HEK293T (cell line): ENCODE measurements around the gene DENR.

ENCODE experiments used
- CTCF ChIA-PET: fragments of 350-600 bp; formaldehyde crosslinking; extraction: SDS; loops from one replicate; lab custom pipeline; 2021; ENCODE audit warnings: antibody characterized with exemption, inconsistent platforms; lab: Yijun Ruan, JAX
- POLR2A ChIA-PET: fragments of 350-600 bp; formaldehyde crosslinking; extraction: SDS; loops from one replicate; lab custom pipeline; 2020; ENCODE audit warnings: antibody characterized with exemption, inconsistent platforms; lab: Yijun Ruan, JAX
- DNase-seq: peaks from one replicate; pipeline ENCODE4 v3.0.0; 2012; ENCODE audit warnings: mixed read lengths; ENCODE audit errors: extremely low spot score
- ARNT ChIP-seq: fragments of 450-650 bp; IDR thresholded peaks from 2 replicates; pipeline ENCODE4 v1.6.1; 2017; ENCODE audit warnings: mild to moderate bottlenecking
- BHLHE40 ChIP-seq: fragments of 450-650 bp; IDR thresholded peaks from 2 replicates; pipeline ENCODE4 v1.6.1; 2016; ENCODE audit warnings: mild to moderate bottlenecking, moderate library complexity, borderline replicate concordance
- CTBP1 ChIP-seq: fragments of 450-650 bp; IDR thresholded peaks from 2 replicates; pipeline ENCODE4 v1.6.1; 2016; ENCODE audit warnings: borderline replicate concordance
- ELF4 ChIP-seq: fragments of 450-650 bp; IDR thresholded peaks from 2 replicates; pipeline ENCODE4 v1.6.1; 2017; ENCODE audit warnings: antibody characterized with exemption
- FOXA1 ChIP-seq: fragments of 450-650 bp; IDR thresholded peaks from 2 replicates; pipeline ENCODE4 v1.6.1; 2016; ENCODE audit warnings: mild to moderate bottlenecking
- FOXK2 ChIP-seq: fragments of 450-650 bp; IDR thresholded peaks from 2 replicates; pipeline ENCODE4 v1.6.1; 2016; ENCODE audit warnings: mild to moderate bottlenecking
- FOXM1 ChIP-seq: fragments of 450-650 bp; IDR thresholded peaks from 2 replicates; pipeline ENCODE4 v1.6.1; 2017; ENCODE audit warnings: mild to moderate bottlenecking, borderline replicate concordance
- HDGF ChIP-seq: fragments of 450-650 bp; IDR thresholded peaks from 2 replicates; pipeline ENCODE4 v1.6.1; 2017; ENCODE audit warnings: antibody characterized with exemption, borderline replicate concordance
- L3MBTL2 ChIP-seq: fragments of 450-650 bp; conservative IDR thresholded peaks from 2 replicates; pipeline ENCODE4 v1.6.1; 2016; ENCODE audit warnings: mild to moderate bottlenecking
- LEF1 ChIP-seq: fragments of 450-650 bp; IDR thresholded peaks from 2 replicates; pipeline ENCODE4 v1.6.1; 2017; ENCODE audit warnings: mild to moderate bottlenecking, borderline replicate concordance
- NFRKB ChIP-seq: fragments of 450-650 bp; IDR thresholded peaks from 2 replicates; pipeline ENCODE4 v1.6.1; 2016; ENCODE audit warnings: mild to moderate bottlenecking, moderate library complexity
- SP1 ChIP-seq: fragments of 450-650 bp; IDR thresholded peaks from 2 replicates; pipeline ENCODE4 v1.6.1; 2017
- SUZ12 ChIP-seq: fragments of 450-650 bp; IDR thresholded peaks from 2 replicates; pipeline ENCODE4 v1.6.1; 2016; ENCODE audit warnings: mild to moderate bottlenecking
- TARDBP ChIP-seq: fragments of 450-650 bp; IDR thresholded peaks from 2 replicates; pipeline ENCODE4 v1.6.1; 2016
- ZNF384 ChIP-seq: fragments of 450-650 bp; IDR thresholded peaks from 2 replicates; pipeline ENCODE4 v1.6.1; 2016
- TF ChIP-seq, protein P1 (sequence below): fragments of 450-650 bp; IDR thresholded peaks from 2 replicates; pipeline ENCODE4 v1.6.1; 2016

DENR gene

DNA sequence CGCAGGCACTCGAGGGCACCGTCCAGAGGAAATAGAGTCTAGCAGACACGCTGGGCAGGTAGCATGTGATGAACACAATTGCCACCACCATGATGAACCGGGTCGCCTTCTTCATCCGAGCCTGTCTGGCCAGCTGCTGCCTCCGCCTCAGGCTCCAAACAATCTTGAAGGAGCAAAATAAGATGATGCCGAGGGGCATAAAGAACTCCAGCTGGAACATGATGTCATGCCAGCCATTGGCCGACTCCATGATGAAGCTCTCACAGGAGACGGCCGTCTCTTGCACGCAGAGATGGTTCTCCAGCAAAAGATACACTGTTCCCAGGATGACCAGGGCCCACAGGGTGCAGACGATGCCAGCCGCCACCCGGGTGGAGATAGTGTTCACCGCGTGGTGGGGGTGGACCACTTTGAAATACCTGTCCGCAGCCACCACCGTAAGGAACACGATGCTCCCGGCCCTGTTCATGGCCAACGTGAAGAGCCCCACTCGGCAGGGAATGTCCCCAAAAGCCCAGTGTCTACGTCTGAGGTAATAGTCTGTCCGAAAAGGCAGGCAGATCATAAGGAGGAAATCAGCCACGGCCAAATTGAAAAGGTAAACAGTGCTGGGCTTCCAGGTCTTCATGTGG is 22.9 kb upstream of the DENR start:
- ChIA-PET POLR2A (no interaction called here), CTCF (interaction anchor here (0.6 kb wide), 1 partner anchor 93 kb away, joined by 3 read pairs; no protein-coding TSS in a partner anchor)
- no peak for DNase-seq
- TF ChIP-seq, protein P1, sequence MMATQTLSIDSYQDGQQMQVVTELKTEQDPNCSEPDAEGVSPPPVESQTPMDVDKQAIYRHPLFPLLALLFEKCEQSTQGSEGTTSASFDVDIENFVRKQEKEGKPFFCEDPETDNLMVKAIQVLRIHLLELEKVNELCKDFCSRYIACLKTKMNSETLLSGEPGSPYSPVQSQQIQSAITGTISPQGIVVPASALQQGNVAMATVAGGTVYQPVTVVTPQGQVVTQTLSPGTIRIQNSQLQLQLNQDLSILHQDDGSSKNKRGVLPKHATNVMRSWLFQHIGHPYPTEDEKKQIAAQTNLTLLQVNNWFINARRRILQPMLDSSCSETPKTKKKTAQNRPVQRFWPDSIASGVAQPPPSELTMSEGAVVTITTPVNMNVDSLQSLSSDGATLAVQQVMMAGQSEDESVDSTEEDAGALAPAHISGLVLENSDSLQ = no peak
- no peak for TF ChIP-seq FOXM1

DNA sequence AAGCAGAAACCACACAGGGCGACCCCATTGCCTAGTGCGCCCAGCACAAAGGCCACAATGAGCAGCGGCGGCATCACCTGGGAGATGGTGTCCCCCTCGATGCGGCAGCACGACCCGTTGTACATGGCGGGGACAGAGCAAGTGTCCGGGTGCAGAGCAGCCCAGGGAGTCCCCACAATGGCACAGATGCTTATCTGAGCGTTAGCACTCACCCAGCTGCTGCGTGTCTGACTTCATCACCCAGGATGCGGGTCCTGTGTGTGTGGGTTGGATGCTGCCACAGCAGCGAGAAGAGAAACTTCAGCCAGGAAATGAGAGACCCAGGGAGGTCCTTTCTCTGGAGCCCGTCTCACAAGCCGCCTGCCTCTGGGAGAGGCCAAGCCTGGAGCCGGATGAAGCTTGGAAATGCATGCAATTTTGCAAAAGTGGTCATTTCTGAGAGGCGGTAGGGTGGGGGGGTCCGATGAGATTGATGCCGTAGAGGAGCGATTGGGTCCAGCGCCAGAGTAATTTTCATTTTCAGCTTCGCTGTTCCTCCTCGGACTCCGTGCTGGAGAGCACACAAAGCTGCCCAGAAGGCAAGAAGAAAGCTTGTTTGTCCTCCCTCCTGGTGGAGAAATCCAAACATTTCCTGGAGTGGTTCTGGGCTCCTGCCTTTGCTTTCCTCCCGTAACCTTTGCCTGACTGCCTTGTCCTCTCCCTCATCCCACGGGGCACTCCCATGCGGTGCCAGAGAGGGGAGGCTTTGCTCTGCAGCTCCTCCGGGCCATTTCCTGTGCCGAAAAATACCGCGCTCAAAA is 22.2 kb upstream of the DENR start, which contains the start of gene HCAR1:
Gene HCAR1 (minus strand): TSS at position 630 of the 800 bp plus-strand sequence. CDS start 505 bp downstream, at position 125.
- CTCF ChIA-PET = no interaction called here
- TF ChIP-seq FOXK2 (no peak), TARDBP (no peak), HDGF (no peak)
- POLR2A ChIA-PET = no interaction called here
- DNase-seq = no peak

DNA sequence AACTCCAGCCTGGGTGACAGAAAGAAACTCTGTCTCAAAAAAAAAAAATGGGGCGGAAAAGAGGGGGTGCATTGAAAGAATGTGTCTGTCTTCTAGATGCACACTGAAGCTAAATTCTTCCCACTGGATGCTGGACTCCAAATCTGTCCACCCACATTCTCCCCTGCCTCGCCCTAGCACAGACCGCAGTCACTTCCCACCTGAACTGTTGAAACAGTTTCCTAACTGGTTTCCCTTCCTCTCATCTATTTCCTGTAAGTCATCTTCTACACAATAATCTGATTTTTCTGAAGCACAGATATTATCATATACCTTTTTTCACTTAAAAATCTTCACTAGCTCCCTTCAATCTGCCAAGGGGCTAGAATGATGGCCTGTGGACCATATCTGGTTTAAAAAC is 20.5 kb upstream of the DENR start:
- ChIA-PET CTCF (no interaction called here), POLR2A (no interaction called here)
- DNase-seq = no peak
- TF ChIP-seq FOXM1 (no peak), HDGF (no peak), SUZ12 (no peak), SP1 (no peak), ELF4 (no peak), FOXA1 (no peak), L3MBTL2 (no peak), TARDBP (no peak), CTBP1 (no peak), FOXK2 (no peak), LEF1 (no peak), NFRKB (no peak), BHLHE40 (no peak), ARNT (no peak), ZNF384 (no peak)
- TF ChIP-seq, protein P1 = no peak

DNA sequence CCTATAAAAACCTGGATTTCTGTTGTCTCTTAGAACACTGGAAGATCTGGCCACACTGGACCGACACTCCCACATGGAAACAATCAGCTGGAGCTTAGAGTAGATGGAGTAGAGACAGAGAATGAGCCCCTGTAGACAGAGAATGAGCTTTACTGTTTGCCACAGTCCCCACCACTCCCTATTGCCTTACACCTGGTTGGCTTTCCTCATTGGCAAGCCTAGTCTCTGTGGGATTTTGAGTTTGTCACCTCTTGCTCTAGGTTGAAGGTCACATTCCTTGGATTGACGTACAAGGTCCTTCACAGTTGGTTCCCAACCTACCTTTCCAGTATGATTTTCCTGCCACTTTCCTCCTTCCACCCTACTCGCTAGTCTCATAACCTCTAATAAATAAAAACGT is 20.0 kb upstream of the DENR start:
- ChIA-PET CTCF (no interaction called here), POLR2A (no interaction called here)
- no peak for DNase-seq
- TF ChIP-seq NFRKB = no peak
- TF ChIP-seq, protein P1 = no peak

DNA sequence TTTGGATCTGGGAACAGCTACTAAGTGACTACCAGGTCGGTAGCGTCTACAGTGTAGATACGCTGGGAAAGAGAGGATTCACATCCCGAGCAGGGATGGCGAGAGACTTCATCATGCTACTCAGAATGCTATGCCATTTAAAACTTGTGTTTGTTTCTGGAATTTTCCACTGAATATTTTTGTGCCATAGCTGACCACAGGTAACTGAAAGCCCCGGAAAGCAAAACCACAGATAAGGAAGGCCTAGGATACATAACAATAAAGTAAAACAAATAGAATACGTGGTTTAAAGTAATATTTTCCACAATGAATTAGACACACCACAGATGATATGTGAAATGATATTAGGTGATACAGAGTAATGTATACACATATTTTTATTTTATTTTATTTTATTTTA is 14.1 kb upstream of the DENR start:
- POLR2A ChIA-PET = interaction anchor here (1.1 kb wide), 1 partner anchor 14 kb away, joined by 3 read pairs; the partner anchor contains the start of gene DENR
- no peak for DNase-seq

DNA sequence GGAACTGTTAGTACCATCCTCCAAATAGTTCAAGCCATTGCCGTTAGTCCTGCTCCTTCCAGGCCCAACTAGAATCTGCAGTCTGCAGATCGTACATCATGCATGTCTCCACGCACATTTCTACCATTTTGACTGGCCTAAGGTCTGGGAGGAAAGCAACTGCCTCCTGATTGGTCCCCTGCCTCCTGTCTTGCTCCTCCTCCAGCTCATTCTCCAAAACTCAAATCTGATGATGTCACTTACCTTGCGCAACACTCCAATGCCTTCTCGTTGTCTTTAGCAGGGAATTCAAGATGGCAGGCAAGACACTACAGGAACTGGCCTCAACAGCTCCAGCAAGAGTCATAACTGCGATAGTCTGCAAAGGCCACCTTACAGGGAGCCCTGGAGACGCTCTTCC is 12.3 kb upstream of the DENR start:
- POLR2A ChIA-PET = no interaction called here
- TF ChIP-seq SUZ12 (no peak), HDGF (no peak), FOXM1 (no peak), ELF4 (no peak), BHLHE40 (no peak), LEF1 (no peak), TARDBP (no peak), SP1 (no peak), L3MBTL2 (no peak), NFRKB (no peak), FOXA1 (no peak), ARNT (no peak), ZNF384 (no peak), CTBP1 (no peak), FOXK2 (no peak)
- TF ChIP-seq, protein P1 = no peak
- CTCF ChIA-PET = no interaction called here
- DNase-seq = no peak

More for the DNA sequence above, 14.1 kb upstream of the DENR start:
- CTCF ChIA-PET = no interaction called here
- no peak for TF ChIP-seq FOXA1
